Parathyroid adenoma (tissue), 2 donors: ENCODE data around the gene GTF2IRD1.

ENCODE experiments used
- H2AFZ ChIP-seq: fragments of 300-600 bp; sonication (generic); one replicate; pipeline ENCODE4 v1.7.0; 2017; ENCODE audit warnings: antibody characterized with exemption, mild to moderate bottlenecking
- H3K27ac ChIP-seq: fragments of 300-600 bp; sonication (generic); one replicate; pipeline ENCODE4 v1.7.0; 2017
- H3K27me3 ChIP-seq: fragments of 300-600 bp; sonication (generic); one replicate; pipeline ENCODE4 v1.7.0; 2017; ENCODE audit warnings: low read length; ENCODE audit not compliant: control insufficient read depth, insufficient read depth
- H3K36me3 ChIP-seq: fragments of 300-600 bp; sonication (generic); one replicate; pipeline ENCODE4 v1.7.0; 2017; ENCODE audit warnings: low read length; ENCODE audit not compliant: control insufficient read depth, insufficient read depth
- H3K4me1 ChIP-seq: fragments of 300-600 bp; sonication (generic); one replicate; pipeline ENCODE4 v1.7.0; 2017; ENCODE audit warnings: control low read depth
- H3K4me2 ChIP-seq: fragments of 300-600 bp; sonication (generic); one replicate; pipeline ENCODE4 v1.7.0; 2017; ENCODE audit warnings: low read length
- H3K4me3 ChIP-seq: fragments of 300-600 bp; sonication (generic); one replicate; pipeline ENCODE4 v1.7.0; 2017; ENCODE audit warnings: low read depth, low read length
- H3K79me2 ChIP-seq: fragments of 300-600 bp; sonication (generic); one replicate; pipeline ENCODE4 v1.7.0; 2017; ENCODE audit warnings: control low read depth
- H3K9ac ChIP-seq: fragments of 300-600 bp; sonication (generic); one replicate; pipeline ENCODE4 v1.7.0; 2017; ENCODE audit warnings: mild to moderate bottlenecking
- H3K9me3 ChIP-seq: fragments of 300-600 bp; sonication (generic); one replicate; pipeline ENCODE4 v1.7.0; 2017; ENCODE audit warnings: low read length; ENCODE audit not compliant: control insufficient read depth
- CTCF ChIP-seq: fragments of 300-600 bp; sonication (generic); IDR thresholded peaks from one replicate; pipeline ENCODE4 v1.7.0; 2017; ENCODE audit warnings: antibody characterized with exemption, mild to moderate bottlenecking
- donor health status: primary hyperparathyroidism.

Gene GTF2IRD1

GRCh38 chr7:74575811-74576210, 122.1 kb downstream of the GTF2IRD1 start:
- Histone ChIP-seq H3K4me1 (no peaks in the 10 kb centered on the region), H3K4me2 (no peak overlapping the region), H3K36me3 (no peaks in the 10 kb centered on the region), H3K9me3 (no peaks in the 10 kb centered on the region), H3K27ac (no peak overlapping the region), H2AFZ (no peak overlapping the region), H3K4me3 (no peak overlapping the region), H3K27me3 (no peaks in the 10 kb centered on the region), H3K9ac (no peak overlapping the region), H3K79me2 (peaks cover 4% of the 10 kb centered on the region)
- no peak for TF ChIP-seq CTCF

- H3K9me3 ChIP-seq, result no peaks in the 10 kb centered on the region
- H3K27me3 ChIP-seq, result no peaks in the 10 kb centered on the region
- no peak for TF ChIP-seq CTCF
- no peak overlapping the region for H3K4me3 ChIP-seq
- no peak overlapping the region for H3K9ac ChIP-seq
- no peaks in the 10 kb centered on the region for H3K79me2 ChIP-seq
- H2AFZ ChIP-seq, result no peak overlapping the region
- no peaks in the 10 kb centered on the region for H3K4me1 ChIP-seq
- no peak overlapping the region for H3K27ac ChIP-seq
- H3K4me2 ChIP-seq, result no peak overlapping the region
- H3K36me3 ChIP-seq, result no peaks in the 10 kb centered on the region
These were observed 126.3 kb downstream of the GTF2IRD1 start for GRCh38 chr7:74579800-74580685.

- Histone ChIP-seq H3K36me3 (no peaks in the 10 kb centered on the region), H3K4me1 (peaks cover 15% of the 10 kb centered on the region), H3K4me3 (no peak overlapping the region), H3K9ac (no peak overlapping the region), H3K9me3 (no peaks in the 10 kb centered on the region), H3K4me2 (no peak overlapping the region), H3K27ac (no peak overlapping the region), H3K79me2 (no peaks in the 10 kb centered on the region), H2AFZ (no peak overlapping the region), H3K27me3 (no peaks in the 10 kb centered on the region)
- TF ChIP-seq CTCF, result no peak
These were observed 128.3 kb downstream of the GTF2IRD1 start for GRCh38 chr7:74581916-74582440.

GRCh38 chr7:74582447-74583039, 128.8 kb downstream of the GTF2IRD1 start:
- no peaks in the 10 kb centered on the region for H3K36me3 ChIP-seq
- no peak overlapping the region for H3K4me2 ChIP-seq
- no peaks in the 10 kb centered on the region for H3K79me2 ChIP-seq
- no peak overlapping the region for H3K4me3 ChIP-seq
- peaks cover 21% of the 10 kb centered on the region for H3K4me1 ChIP-seq
- no peak for TF ChIP-seq CTCF
- H3K27ac ChIP-seq, result no peak overlapping the region
- H3K9ac ChIP-seq, result no peak overlapping the region
- H2AFZ ChIP-seq, result no peak overlapping the region
- no peaks in the 10 kb centered on the region for H3K9me3 ChIP-seq
- H3K27me3 ChIP-seq, result no peaks in the 10 kb centered on the region
